HG03571 (cell line): Measurements from ENCODE around the gene SLC29A3.
"Not testable (repeated sequence)": the region's sequence is repeated elsewhere in the genome, so short reads cannot be mapped to it uniquely, and the experiment has no call there.

Source experiments
- ATAC-seq: cut with Tn5 transposase; IDR thresholded peaks from one replicate; pipeline ENCODE4 v1.9.1; 2021; ENCODE audit not compliant: unreplicated experiment

SLC29A3 gene

GRCh38 chr10:71344154-71344925 is 25.3 kb downstream of the SLC29A3 start:
- no peak for ATAC-seq

- no peak for ATAC-seq
These were observed 26.0 kb downstream of the SLC29A3 start for GRCh38 chr10:71344993-71345480.

GRCh38 chr10:71345694-71346093 is 26.6 kb downstream of the SLC29A3 start:
- ATAC-seq: no peak

- ATAC-seq: no peak
These were observed 27.7 kb downstream of the SLC29A3 start for GRCh38 chr10:71346731-71347130.

GRCh38 chr10:71347587-71348395 is 28.7 kb downstream of the SLC29A3 start:
- no peak for ATAC-seq

GRCh38 chr10:71348850-71349249 is 29.8 kb downstream of the SLC29A3 start:
- ATAC-seq: no peak

- ATAC-seq: no peak
These were observed 30.3 kb downstream of the SLC29A3 start for GRCh38 chr10:71349406-71349805.

GRCh38 chr10:71351087-71351486 is 32.0 kb downstream of the SLC29A3 start:
- no peak for ATAC-seq

GRCh38 chr10:71351628-71352319 is 32.7 kb downstream of the SLC29A3 start:
- no peak for ATAC-seq

- no peak for ATAC-seq
These were observed 34.6 kb downstream of the SLC29A3 start for GRCh38 chr10:71353639-71354038.

GRCh38 chr10:71354776-71355175 is 35.7 kb downstream of the SLC29A3 start:
- no peak for ATAC-seq

- ATAC-seq: no peak
These were observed 36.8 kb downstream of the SLC29A3 start for GRCh38 chr10:71355886-71356285.

GRCh38 chr10:71357792-71358265 is 38.8 kb downstream of the SLC29A3 start:
- ATAC-seq: no peak

GRCh38 chr10:71358277-71358676 is 39.2 kb downstream of the SLC29A3 start:
- ATAC-seq: no peak

- not testable (repeated sequence) for ATAC-seq
These were observed 39.8 kb downstream of the SLC29A3 start for GRCh38 chr10:71358906-71359305.

- ATAC-seq: no peak
These were observed 40.4 kb downstream of the SLC29A3 start for GRCh38 chr10:71359364-71360046.

- ATAC-seq: no peak
These were observed 41.7 kb downstream of the SLC29A3 start for GRCh38 chr10:71360735-71361134.

GRCh38 chr10:71361581-71361980 is 42.5 kb downstream of the SLC29A3 start:
- ATAC-seq: no peak

- no peak for ATAC-seq
These were observed 43.1 kb downstream of the SLC29A3 start for GRCh38 chr10:71362141-71362540.

GRCh38 chr10:71363936-71364335 is 44.9 kb downstream of the SLC29A3 start:
- no peak for ATAC-seq

GRCh38 chr10:71365366-71365765 is 46.3 kb downstream of the SLC29A3 start:
- no peak for ATAC-seq
